ENCODE data around the gene GPX5. TPM values are rescaled to one million over a fixed set of nuclear protein-coding genes. Genes with fewer than 3 reads are reported as not detected.
"Not testable (repeated sequence)": the region's sequence is repeated elsewhere in the genome, so short reads cannot be mapped to it uniquely, and the experiment has no call there.

Gene GPX5
- total RNA-seq, 1 donor from 2014 or later: not detected

DNA sequence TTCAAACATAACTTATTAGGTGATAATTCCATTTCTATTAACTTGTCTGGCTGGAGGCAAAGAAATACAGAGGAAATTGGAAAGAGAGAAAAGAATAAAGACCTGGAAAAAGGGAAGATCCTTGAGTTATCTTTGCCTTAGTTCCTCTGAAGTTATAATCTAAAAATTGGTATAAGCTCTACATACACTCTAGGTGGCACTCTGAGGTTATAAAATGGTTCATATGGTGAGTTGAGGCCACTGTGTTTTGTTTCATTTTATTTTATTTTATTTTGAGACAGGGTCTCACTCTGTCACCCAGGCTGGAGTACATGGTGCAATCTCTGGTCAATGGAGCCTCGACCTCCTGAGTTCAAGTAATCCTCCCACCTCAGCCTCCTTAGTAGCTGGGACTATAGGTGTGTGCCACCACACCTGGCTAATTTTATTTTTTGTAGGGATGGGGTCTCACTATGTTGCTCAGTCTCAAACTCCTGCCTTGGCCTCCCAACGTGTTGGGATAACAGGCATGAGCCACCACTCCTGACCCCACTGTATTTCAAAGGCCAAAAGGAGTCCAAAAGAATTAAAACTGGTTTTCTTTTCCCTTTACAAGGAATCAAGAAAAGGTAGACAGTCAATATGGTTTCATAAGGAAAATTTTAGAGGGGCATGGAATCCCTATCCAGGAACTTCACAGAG lies 29.4 kb upstream of the GPX5 start:
- TF ChIP-seq, protein P1, sequence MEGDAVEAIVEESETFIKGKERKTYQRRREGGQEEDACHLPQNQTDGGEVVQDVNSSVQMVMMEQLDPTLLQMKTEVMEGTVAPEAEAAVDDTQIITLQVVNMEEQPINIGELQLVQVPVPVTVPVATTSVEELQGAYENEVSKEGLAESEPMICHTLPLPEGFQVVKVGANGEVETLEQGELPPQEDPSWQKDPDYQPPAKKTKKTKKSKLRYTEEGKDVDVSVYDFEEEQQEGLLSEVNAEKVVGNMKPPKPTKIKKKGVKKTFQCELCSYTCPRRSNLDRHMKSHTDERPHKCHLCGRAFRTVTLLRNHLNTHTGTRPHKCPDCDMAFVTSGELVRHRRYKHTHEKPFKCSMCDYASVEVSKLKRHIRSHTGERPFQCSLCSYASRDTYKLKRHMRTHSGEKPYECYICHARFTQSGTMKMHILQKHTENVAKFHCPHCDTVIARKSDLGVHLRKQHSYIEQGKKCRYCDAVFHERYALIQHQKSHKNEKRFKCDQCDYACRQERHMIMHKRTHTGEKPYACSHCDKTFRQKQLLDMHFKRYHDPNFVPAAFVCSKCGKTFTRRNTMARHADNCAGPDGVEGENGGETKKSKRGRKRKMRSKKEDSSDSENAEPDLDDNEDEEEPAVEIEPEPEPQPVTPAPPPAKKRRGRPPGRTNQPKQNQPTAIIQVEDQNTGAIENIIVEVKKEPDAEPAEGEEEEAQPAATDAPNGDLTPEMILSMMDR (IDR thresholded peaks at IDR 0.05): peak; percentile 75
- DNase-seq (ENCODE audit: low spot score): no peak
- Mint-ChIP-seq H3K9me3 (ENCODE audit: low read depth) (no peaks in the 10 kb centered on the region), H3K27ac (ENCODE audit: unreplicated experiment) (no peak overlapping the region), H3K27me3 (ENCODE audit: low read depth) (peaks cover 26% of the 10 kb centered on the region), H3K36me3 (ENCODE audit: low read depth) (no peaks in the 10 kb centered on the region), H3K4me3 (ENCODE audit: unreplicated experiment) (no peak overlapping the region), H3K4me1 (ENCODE audit: low read depth) (no peaks in the 10 kb centered on the region)

DNA sequence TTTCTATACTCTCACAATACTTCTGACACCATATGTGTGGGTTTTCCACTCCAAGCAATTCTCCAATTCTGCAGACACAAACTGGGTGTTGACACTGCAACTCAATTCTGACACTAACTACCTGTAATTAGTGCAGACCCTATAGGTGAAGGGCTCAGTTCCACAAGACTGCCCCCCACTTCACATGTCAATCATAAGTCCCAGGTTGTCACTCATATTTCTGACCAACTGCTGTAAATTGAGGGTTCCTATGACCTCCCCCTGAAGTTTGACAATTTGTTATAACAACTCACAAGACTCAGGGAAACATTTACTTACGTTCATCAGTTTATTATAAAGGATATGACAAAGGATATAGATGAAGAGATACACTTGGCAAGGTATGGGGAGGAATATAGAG lies 28.4 kb upstream of the GPX5 start:
- no peak for DNase-seq (ENCODE audit: low spot score)
- Mint-ChIP-seq H3K36me3 (ENCODE audit: low read depth) (no peaks in the 10 kb centered on the region), H3K4me3 (ENCODE audit: unreplicated experiment) (no peak overlapping the region), H3K4me1 (ENCODE audit: low read depth) (no peaks in the 10 kb centered on the region), H3K9me3 (ENCODE audit: low read depth) (no peaks in the 10 kb centered on the region), H3K27ac (ENCODE audit: unreplicated experiment) (no peak overlapping the region), H3K27me3 (ENCODE audit: low read depth) (peaks cover 18% of the 10 kb centered on the region)
- TF ChIP-seq, protein P1 (IDR thresholded peaks at IDR 0.05): no peak

- no peak for DNase-seq (ENCODE audit: low spot score)
- no peak overlapping the region for H3K27ac Mint-ChIP-seq (ENCODE audit: unreplicated experiment)
- H3K27me3 Mint-ChIP-seq (ENCODE audit: low read depth): peaks cover 17% of the 10 kb centered on the region
- TF ChIP-seq, protein P1 (IDR thresholded peaks at IDR 0.05): no peak
- no peaks in the 10 kb centered on the region for H3K9me3 Mint-ChIP-seq (ENCODE audit: low read depth)
- H3K4me3 Mint-ChIP-seq (ENCODE audit: unreplicated experiment): no peak overlapping the region
- no peaks in the 10 kb centered on the region for H3K36me3 Mint-ChIP-seq (ENCODE audit: low read depth)
- H3K4me1 Mint-ChIP-seq (ENCODE audit: low read depth): no peaks in the 10 kb centered on the region
These were observed 27.8 kb upstream of the GPX5 start for GRCh38 chr6:28497893-28498292.

GRCh38 chr6:28501259-28501658 lies 24.4 kb upstream of the GPX5 start:
- H3K27me3 Mint-ChIP-seq (ENCODE audit: low read depth): peaks cover 26% of the 10 kb centered on the region
- TF ChIP-seq, protein P1 (IDR thresholded peaks at IDR 0.05): no peak
- H3K4me3 Mint-ChIP-seq (ENCODE audit: unreplicated experiment): no peak overlapping the region
- H3K4me1 Mint-ChIP-seq (ENCODE audit: low read depth): no peaks in the 10 kb centered on the region
- no peaks in the 10 kb centered on the region for H3K9me3 Mint-ChIP-seq (ENCODE audit: low read depth)
- no peak for DNase-seq (ENCODE audit: low spot score)
- H3K27ac Mint-ChIP-seq (ENCODE audit: unreplicated experiment): no peak overlapping the region
- no peaks in the 10 kb centered on the region for H3K36me3 Mint-ChIP-seq (ENCODE audit: low read depth)

- H3K36me3 Mint-ChIP-seq (ENCODE audit: low read depth); H3K27ac Mint-ChIP-seq (ENCODE audit: unreplicated experiment); H3K4me1 Mint-ChIP-seq (ENCODE audit: low read depth); H3K4me3 Mint-ChIP-seq (ENCODE audit: unreplicated experiment); DNase-seq (ENCODE audit: low spot score); H3K9me3 Mint-ChIP-seq (ENCODE audit: low read depth): not testable (repeated sequence)
- H3K27me3 Mint-ChIP-seq (ENCODE audit: low read depth): peaks cover 28% of the 10 kb centered on the region
These were observed 23.5 kb upstream of the GPX5 start for GRCh38 chr6:28502136-28502535.

- H3K27me3 Mint-ChIP-seq (ENCODE audit: low read depth): peaks cover 26% of the 10 kb centered on the region
- H3K27ac Mint-ChIP-seq (ENCODE audit: unreplicated experiment); H3K4me3 Mint-ChIP-seq (ENCODE audit: unreplicated experiment); DNase-seq (ENCODE audit: low spot score); H3K36me3 Mint-ChIP-seq (ENCODE audit: low read depth); H3K4me1 Mint-ChIP-seq (ENCODE audit: low read depth); H3K9me3 Mint-ChIP-seq (ENCODE audit: low read depth): not testable (repeated sequence)
These were observed 22.9 kb upstream of the GPX5 start for GRCh38 chr6:28502709-28503305.

All from chondrocyte (in vitro differentiated cells).